ES-I3 (cell line): Measurements from ENCODE around the gene RPLP2.

ENCODE experiments used
- H3K36me3 ChIP-seq: 2 replicates; pipeline ENCODE4 v1.6.1; 2013; ENCODE audit warnings: mild to moderate bottlenecking, low read length, control low read depth, moderate library complexity; ENCODE audit not compliant: insufficient read depth
- H3K4me1 ChIP-seq: 2 replicates; pipeline ENCODE4 v1.6.1; 2013; ENCODE audit warnings: mild to moderate bottlenecking, control low read depth, low read length; ENCODE audit not compliant: insufficient read depth
- H3K9ac ChIP-seq: 2 replicates; pipeline ENCODE4 v1.6.1; 2013; ENCODE audit warnings: low read depth, mild to moderate bottlenecking, low read length, moderate library complexity
- H3K9me3 ChIP-seq: 2 replicates; pipeline ENCODE4 v1.6.1; 2013; ENCODE audit warnings: mild to moderate bottlenecking, low read length, moderate library complexity; ENCODE audit not compliant: control insufficient read depth, insufficient read depth

Gene RPLP2

DNA sequence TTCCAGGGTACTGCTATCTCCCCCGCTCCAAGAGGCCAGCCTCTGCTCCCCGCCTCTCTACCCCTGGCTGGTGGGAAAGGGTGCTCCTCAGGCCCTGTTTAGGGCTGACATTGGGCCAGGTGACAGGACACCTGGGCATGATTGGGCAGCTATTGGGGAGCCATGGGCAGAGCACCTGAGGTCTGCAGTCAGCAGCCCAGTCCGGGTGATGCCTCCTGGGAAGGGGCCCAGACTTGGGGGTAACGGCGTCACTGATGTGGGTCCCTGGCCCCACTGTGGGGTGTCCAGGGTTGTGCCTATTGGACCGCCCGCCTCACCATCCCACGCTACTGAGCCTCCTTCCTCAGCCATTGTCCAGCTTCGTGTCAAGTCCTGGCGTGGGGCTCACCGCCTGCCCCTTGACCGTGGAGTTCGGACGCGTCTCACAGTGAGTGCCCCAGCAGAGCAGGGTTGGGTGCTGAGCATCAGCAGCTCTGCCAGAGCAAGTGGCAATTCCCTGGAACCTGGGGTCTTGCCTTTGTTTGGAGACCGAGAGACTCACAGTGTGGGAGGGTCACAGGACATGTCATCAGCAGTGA, 29.7 kb upstream of the RPLP2 start:
- Histone ChIP-seq H3K9ac (no peak overlapping the region), H3K9me3 (no peaks in the 10 kb centered on the region), H3K36me3 (no peaks in the 10 kb centered on the region), H3K4me1 (peaks cover 7% of the 10 kb centered on the region; the same call in 1 of the 2 replicates)

DNA sequence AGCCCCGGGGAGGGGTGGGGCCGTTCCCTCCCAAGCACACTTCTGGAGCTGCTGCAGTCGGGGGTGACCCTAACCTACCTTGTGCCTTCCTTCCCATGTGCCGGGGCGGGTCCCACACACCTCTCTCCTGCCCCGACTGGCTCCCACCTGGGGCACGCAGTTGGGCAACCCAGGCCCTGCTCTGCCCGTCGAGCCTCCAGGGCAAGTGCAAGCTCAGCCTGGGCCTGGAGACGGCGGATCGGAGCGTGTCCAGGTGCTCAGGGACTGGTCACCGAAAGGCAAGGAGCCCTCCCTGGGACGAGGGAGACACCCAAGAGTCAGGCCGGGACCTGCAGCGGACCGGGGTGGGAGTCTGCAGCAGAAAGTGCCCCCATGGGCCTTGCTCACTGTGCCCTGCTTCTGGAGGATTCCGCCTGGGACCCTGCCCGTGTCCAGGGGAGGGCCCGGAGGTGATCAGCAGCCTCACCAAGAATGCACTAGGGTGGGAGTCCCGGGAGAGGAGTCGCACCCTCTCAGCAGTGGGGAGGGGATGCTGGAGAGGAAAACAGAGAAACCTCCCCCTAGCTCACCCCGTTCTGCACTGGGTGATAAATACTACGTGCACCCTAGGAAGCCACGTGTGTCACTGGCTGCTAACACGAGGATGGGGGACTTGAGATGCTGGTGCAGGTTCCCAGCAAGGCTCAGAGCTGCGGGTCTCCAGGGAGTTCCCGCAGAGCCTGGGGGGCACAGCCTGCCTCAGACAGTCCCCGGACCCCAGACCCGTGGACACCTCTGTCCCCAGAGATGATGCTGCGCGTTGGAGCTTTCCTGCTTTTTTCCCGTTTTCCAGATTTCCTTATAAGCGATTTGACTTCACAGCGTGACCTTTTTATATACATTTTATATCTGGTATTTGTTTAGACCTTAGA, 27.2 kb upstream of the RPLP2 start:
- H3K36me3 ChIP-seq: no peaks in the 10 kb centered on the region
- H3K9me3 ChIP-seq: no peaks in the 10 kb centered on the region
- peaks cover 2% of the 10 kb centered on the region; the same call in 1 of the 2 replicates for H3K4me1 ChIP-seq
- H3K9ac ChIP-seq: no peak overlapping the region

DNA sequence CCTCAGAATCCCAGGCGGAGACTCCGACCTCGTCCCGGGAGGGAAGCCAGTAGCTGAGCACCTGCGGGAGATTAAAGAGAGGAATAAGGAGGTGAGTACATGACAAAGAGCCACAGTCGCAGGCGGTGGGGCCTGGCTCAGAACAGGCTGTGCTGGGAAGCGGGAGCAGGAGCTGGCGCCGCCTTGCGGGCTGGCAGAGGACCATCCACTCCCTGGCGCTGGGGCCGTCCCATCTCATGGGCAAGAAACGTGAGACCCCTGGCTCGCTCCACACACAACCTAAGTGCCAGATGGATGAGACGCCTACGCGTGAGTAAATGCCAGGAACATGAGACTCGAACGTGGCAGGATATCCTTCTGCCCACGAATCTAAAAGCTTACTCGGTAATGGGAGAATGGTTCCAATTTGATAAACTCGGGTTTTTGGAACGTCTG, 26.2 kb upstream of the RPLP2 start:
- Histone ChIP-seq H3K9ac (no peak overlapping the region), H3K36me3 (no peaks in the 10 kb centered on the region), H3K9me3 (no peaks in the 10 kb centered on the region), H3K4me1 (peaks cover 2% of the 10 kb centered on the region; the same call in 1 of the 2 replicates)

DNA sequence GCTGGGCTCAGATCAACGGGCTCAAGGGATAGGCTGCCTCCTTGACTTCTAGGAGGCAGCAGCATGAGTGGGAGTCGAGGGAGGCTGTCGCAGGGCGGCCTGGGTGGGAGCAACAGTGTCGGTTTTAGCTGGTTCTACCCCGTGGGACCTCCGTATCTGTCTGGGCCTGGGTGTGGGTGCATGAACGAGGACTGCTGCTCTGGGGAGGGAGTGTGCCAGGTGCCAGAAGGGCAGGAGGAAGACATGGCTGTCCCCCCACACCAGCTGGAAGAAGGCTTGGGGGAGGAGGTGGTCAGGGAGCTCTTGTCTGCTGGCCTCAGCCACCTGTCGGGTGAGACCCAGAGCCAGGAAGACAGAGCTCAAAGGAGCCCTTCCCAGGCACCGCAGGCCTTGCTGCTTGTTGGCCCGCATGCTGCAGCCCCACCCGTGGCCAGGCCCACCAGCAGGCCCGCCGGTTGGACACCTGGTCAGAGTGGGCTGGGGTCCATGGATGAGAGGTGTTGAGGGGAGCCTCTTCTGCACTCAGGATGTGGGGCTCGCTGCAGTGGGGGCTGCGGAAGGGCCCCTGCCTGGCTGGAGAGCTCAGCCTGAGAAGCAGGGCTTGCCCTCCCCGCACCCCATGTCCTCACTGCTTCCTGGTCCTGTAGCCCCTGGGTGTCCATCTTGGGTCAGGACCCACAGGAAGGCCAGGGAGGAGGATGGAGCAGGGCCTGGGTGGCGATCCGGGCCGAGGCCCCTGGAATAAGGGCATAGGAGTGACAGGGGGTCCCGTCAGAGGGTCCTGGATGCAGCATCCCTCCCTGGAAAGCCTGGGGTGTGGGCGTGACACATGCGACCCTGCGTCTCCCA, 23.3 kb upstream of the RPLP2 start:
- no peaks in the 10 kb centered on the region for H3K36me3 ChIP-seq
- no peak overlapping the region for H3K9ac ChIP-seq
- peaks cover 9% of the 10 kb centered on the region; the same call in 1 of the 2 replicates for H3K4me1 ChIP-seq
- no peaks in the 10 kb centered on the region for H3K9me3 ChIP-seq

DNA sequence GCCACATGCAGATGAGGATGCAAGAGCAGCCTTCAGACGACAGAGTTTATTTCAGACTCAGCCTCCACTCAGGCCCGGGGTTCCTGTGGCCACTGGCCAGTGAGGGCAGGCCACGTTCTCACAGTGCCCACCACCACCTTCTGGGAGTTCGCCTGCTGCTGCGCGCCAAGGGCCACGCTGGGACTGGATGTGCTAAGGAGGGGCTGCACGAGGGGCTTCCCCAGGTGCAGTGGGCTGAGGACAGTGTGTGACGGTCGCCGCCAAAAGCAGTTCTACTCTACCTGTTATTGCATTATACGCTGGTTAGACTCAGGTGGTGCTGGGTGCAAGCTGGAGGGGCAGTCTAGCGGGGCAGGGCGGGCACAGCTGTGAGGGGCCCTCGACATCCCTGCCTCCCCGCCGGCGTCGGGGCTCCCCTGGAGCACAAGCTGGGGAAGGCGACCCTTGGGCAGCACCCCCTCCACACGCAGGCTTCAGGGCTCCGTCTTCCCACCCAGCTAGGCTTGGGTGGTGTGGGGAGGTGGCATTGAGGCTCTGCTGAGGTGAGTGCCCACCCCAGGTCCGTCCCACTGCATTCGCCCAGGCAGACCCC, 22.6 kb upstream of the RPLP2 start:
- Histone ChIP-seq H3K9me3 (no peaks in the 10 kb centered on the region), H3K4me1 (peaks cover 7% of the 10 kb centered on the region; the same call in 1 of the 2 replicates), H3K9ac (no peak overlapping the region), H3K36me3 (no peaks in the 10 kb centered on the region)

DNA sequence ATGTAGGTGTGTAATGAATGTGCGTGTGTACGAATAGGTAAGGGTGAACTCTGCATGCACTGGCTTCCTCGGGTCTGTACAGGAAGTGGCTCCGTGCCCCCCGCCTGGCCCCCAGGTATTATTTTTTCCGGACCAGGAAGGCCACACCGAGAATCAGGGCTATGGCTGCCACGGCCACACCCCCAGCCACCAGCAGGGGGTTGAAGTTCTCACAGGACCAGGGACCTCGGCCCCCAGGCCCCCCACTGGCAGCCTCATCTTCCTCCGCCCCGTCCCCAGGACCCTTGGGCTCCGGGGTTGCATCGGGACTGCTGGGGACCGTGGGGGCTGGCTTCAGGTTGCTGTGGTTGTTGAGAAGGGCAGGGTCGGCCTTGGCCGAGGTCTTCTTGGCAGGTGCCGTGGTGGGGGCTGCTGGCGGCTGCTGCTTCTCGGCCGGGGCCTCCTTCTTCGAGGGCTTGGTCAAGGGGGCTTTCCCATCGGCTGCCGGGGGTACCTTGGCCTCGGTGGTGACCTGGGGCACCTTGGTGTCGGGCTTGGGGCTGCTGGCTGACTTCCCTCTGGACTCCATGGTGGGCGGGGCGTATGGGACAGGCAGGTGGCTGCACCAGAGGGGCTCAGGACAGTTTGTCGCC, 21.6 kb upstream of the RPLP2 start:
- no peaks in the 10 kb centered on the region for H3K9me3 ChIP-seq
- H3K4me1 ChIP-seq: peaks cover 7% of the 10 kb centered on the region; the same call in 1 of the 2 replicates
- H3K9ac ChIP-seq: no peak overlapping the region
- H3K36me3 ChIP-seq: no peaks in the 10 kb centered on the region

DNA sequence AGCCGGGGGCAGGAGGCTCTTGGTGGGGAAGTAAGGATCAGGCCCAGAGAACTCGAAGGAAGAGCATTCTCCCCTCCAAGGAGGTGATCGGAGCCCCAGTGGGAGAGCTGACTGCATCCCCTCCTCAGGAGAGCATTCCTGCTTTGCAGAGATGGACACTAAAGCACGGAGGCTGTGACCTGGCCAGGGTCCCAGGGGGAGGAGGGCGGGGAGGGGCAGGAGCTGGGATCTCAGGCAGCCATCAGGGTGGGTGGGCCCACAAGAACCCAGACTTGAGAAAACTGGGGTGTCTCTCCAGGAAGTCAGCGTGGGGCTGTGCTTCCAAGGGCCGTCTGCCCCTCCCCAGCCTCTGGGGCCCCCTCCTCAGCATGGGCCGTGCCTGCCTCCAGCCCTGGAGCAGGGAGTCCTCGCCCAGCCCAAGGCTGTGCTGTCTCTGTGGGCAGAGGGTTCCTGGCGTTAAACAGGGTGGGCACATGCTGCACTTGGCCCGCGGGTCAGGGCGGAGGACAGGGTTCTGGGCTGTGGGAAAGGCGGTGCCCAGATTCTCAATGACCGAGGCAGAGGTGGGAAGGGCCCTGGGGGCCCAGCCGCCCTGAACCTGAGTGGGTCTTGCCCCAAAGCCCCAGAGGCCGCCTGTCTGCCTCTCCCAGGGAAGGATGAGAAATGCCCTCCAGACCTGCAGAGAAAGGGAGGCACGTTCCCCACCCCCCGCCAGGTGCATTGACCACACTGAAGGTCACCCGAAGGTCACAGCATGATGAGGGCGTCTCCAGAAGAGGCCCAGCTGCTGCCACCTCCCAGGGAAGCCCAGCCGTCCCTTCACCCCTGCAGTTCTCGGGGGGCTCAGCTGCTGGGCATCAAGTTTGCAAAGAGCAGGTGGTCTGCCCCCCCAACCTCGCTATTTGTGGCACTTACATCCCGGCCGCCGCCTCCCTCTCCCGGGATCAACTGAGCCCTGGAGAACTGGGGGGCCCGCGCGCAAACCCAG, 20.5 kb upstream of the RPLP2 start:
- H3K9me3 ChIP-seq: no peaks in the 10 kb centered on the region
- no peak overlapping the region for H3K9ac ChIP-seq
- no peaks in the 10 kb centered on the region for H3K36me3 ChIP-seq
- peaks cover 7% of the 10 kb centered on the region; the same call in 1 of the 2 replicates for H3K4me1 ChIP-seq

DNA sequence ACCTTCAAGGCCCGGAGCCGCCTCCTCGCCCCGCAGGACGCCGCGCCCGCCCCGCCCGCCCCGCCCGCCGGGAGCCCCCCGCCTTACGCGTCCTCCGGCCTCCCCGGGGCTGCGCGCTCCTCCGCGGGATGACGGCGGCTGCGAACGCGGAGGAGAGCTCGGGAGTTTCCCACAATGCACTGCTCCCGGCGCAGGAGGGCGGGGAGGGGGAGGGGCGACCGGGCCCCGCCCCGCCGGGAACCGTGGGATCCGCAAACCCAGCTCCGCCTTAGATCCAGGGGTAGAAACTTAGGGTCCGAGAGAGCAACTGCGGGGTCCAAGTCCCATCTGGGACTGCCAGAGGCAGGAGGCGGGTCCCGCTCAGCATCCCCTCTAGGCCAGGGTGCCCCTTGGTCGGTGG, 19.8 kb upstream of the RPLP2 start, which contains the start of gene CEND1:
TSS of gene CEND1 (minus strand) at position 148 of the 400 bp plus-strand sequence. CDS start 1,514 bp downstream, outside the sequence.
- Histone ChIP-seq H3K36me3 (no peaks in the 10 kb centered on the region), H3K9me3 (no peaks in the 10 kb centered on the region), H3K9ac (no peak within 1 kb of the TSS), H3K4me1 (peaks cover 7% of the 10 kb centered on the region; the same call in 1 of the 2 replicates)

DNA sequence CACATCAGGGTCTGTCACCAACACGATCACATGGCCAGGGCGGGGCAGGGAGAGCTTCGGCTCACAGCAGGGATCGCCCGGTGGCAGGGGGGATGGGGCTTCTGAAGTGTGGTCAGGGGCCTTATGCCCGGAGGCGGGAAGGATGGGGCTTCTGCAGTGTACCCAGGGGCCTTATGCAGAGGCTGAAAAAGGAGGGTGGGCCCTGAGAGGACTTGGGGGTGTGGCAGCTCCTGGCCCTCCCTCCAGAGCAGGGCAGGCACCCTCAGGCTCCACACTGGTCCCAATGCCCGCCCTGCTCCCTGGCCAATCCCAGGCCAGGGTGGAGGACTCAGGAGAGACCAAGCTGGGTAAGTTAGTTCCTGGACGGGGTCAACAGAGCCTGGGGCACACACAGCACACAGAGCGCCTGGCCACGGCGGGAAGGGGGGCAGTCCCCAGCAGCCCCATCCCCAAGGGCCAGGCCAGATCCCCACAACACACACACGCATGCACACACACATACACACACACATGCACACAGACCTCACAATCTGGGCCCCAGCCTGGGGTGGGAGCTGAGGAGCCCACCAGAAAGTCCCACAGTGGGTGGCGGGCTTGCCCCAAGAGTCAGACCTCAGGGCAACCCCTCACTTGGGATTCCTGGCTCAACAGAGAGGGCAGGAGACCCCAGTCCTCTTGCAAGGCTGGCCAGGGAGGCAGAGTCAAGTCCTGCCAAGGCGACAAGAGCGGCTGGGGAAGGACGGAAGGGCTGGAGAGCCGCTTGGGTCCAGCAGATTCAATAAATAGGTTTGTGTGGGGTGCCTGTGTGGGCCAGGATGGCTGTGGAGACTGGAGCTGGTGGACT, 18.8 kb upstream of the RPLP2 start:
- Histone ChIP-seq H3K9me3 (no peaks in the 10 kb centered on the region), H3K9ac (no peak overlapping the region), H3K4me1 (peaks cover 7% of the 10 kb centered on the region; the same call in 1 of the 2 replicates), H3K36me3 (no peaks in the 10 kb centered on the region)

DNA sequence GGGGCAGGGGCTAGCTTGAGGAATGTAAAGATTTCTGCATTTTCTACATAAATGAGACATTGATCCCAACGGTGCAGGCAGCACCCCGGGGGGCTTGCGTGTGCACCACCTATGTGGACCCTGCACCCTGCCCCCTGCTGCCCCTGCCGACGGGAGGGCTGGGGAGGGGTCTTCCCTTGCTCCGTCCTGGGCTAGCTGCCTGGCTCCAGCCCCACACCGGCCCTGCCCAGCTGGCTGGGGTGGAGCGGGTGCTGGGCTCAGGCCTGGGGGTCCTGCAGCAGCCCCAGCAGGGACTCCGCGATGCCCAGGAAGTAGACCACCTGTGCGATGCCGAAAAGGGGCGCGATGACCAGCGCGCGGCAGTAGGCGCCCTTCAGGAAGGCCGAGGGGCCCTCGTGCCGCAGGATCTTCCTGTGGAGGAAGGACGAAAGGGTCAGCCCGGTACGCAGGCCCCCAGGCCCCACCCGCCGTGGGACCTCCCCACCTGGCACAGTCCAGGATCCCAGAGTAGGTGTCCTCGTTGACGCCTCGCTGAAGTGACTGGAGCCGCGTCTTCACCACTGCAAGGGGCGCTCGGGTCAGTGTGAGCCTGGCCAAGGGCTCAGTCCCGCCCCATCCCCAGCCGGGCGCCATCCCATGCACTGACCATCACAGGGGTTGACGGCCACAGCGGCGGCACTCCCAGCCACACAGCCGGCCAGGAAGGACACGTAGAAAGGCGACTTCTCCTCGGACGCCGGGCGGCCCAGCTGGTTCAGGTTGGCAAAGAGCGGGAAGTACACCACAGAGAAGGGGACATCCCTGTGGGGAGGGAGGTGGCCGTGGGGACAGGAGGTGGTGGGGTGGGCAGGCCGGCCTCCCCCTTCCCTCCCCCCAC, 17.9 kb upstream of the RPLP2 start:
- Histone ChIP-seq H3K9me3 (no peaks in the 10 kb centered on the region), H3K4me1 (peaks cover 12% of the 10 kb centered on the region), H3K9ac (no peak overlapping the region), H3K36me3 (no peaks in the 10 kb centered on the region)

DNA sequence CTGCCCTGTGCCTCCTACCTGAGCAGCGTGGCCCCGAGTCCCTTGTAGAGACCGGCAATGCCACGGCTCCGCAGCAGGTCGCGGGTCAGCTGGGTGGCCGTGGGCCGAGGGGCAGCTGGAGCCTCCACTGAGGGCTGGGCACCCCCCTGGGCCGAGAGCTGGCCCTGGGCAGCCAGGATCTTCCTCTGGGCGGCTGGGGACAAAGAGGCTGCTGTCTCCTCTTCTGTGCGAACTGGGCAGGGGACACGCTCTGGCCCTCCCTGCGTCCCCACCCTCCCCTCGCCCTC, 17.3 kb upstream of the RPLP2 start:
- H3K4me1 ChIP-seq: peaks cover 12% of the 10 kb centered on the region
- no peak overlapping the region for H3K9ac ChIP-seq
- no peaks in the 10 kb centered on the region for H3K36me3 ChIP-seq
- no peaks in the 10 kb centered on the region for H3K9me3 ChIP-seq
